Left lung (tissue), 10 donors: ENCODE results near the gene C8B. TPM values are rescaled to one million over a fixed set of nuclear protein-coding genes. Genes with fewer than 3 reads are reported as not detected.

Experiments
- ATAC-seq: fragments of 200-7000 bp; cut with Tn5 transposase; one replicate; pipeline ENCODE4 v1.9.1; 2020; ENCODE audit warnings: moderate library complexity
- DNase-seq, 4 donors: peaks; one replicate each; pipeline ENCODE4 v3.0.0-alpha.2; 2013 to 2020
- H3K27ac ChIP-seq, 2 donors: fragments of 200-600 bp; sonication (generic) in 1 of 2; one replicate each; pipeline versions ENCODE4 v1.5.0 to v1.8.0; 2020 to 2021
- H3K27me3 ChIP-seq, 2 donors: fragments of 200-600 bp; sonication (generic) in 1 of 2; one replicate each; pipeline versions ENCODE4 v1.5.0 to v1.8.0; 2020 to 2021
- H3K36me3 ChIP-seq, 2 donors: fragments of 200-600 bp; sonication (generic) in 1 of 2; one replicate each; pipeline versions ENCODE4 v1.5.0 to v1.8.0; 2020 to 2021
- H3K4me1 ChIP-seq, 2 donors: fragments of 200-600 bp; one replicate each; pipeline ENCODE4 v1.8.0; 2021
- H3K4me3 ChIP-seq, 2 donors: fragments of 200-600 bp; sonication (generic) in 1 of 2; one replicate each; pipeline versions ENCODE4 v1.5.0 to v1.8.0; 2020 to 2021; ENCODE audit warnings: mild to moderate bottlenecking in 1 of 2
- H3K9me3 ChIP-seq, 2 donors: fragments of 200-600 bp; sonication (generic) in 1 of 2; one replicate each; pipeline versions ENCODE4 v1.5.0 to v1.8.0; 2020 to 2021
- CTCF ChIP-seq, 2 donors: fragments of 200-600 bp; sonication (generic) in 1 of 2; IDR thresholded peaks; one replicate each; pipeline versions ENCODE4 v1.5.0 to v1.8.0; 2021; ENCODE audit warnings: antibody characterized with exemption in 2 of 2
- intact Hi-C, 2 donors: fragments of 100-400 bp; cut with DNase I; formaldehyde crosslinking; loops; one replicate each; pipeline versions ENCODE4 v1.11.2 to v1.14.2; 2022
- polyA plus RNA-seq, 6 donors: library from polyadenylated mRNA; unstranded; fragments of 120-200 nt; gene quantifications; one replicate each; pipeline ENCODE4 v1.2.1, GENCODE V29; 2013; ENCODE audit not compliant: insufficient read length in 6 of 6
- total RNA-seq, 2 donors: library from RNA; stranded (reverse); fragmentation: NEBNext Ultra II Directional; extraction: Animal tissue kit (Norgen Biotek cat#: 25700); gene quantifications; one replicate each; pipeline ENCODE4 v1.2.1, GENCODE V29; 2021
- donor health status: DM: no; HTN: yes; CAD: no.
- donor health status: DM: no; HTN: no; CAD: no.

The C8B gene
- total and polyA plus RNA-seq, 8 donors = 0.09 to 0.71 (median 0.18) TPM; not detected in 2

DNA sequence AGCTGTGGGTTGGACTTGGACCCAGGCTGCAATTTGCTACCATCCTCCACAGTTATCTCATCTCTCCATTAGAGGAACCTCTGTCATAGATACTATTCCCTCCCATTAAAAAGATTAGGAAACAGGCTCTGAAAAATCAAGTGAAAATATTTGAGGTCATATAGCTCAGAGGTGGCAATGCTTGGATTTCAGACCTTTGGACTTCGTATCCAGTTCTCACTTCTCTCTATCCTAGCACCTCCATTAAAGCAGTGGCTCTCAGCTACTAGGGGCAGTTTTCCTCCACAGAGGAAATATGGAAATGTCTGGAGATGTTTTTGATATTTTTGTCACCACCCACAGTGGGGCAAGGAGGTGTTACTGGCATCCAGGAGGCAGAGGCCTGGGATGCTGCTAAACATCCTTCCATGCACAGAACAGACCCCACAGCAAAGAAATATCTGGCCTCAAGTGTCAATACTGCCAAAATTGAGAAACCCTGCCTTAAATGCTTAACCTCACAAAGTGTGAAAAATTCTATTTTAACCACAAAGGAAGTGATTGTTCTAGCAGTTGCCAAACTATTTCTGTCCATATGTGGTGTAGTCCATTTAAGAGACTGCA lies 57.1 kb downstream of the C8B start:
- H3K9me3 ChIP-seq = no peaks in the 10 kb centered on the region
- no peak for ATAC-seq
- intact Hi-C loops = no loop called here

DNA sequence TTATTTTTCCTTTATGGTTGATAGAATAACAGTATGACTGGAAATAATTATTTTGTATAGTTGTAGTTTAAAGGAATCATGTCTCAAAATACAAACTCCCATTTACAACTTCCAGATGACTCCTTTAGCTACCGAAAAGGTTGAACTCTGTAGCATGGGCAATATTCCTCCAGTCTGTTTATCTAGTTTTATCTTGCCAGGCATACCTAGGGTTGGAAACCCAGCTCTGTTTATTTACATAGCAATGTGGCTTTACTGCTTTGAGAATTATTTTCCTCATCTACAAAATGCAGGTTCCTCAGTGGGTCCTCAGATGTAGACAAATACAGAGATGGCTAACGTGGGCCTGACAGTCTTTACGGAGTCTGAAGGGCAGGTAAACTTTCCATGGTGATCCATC lies 60.1 kb downstream of the C8B start:
- TF ChIP-seq CTCF (IDR thresholded peaks at IDR 0.05) = no peak
- no peak overlapping the region for H3K27ac ChIP-seq

More for the DNA sequence above, 57.1 kb downstream of the C8B start:
- no peaks in the 10 kb centered on the region for H3K36me3 ChIP-seq
- H3K27me3 ChIP-seq = no peaks in the 10 kb centered on the region
- H3K4me1 ChIP-seq = no peaks in the 10 kb centered on the region
- no peak for TF ChIP-seq CTCF (IDR thresholded peaks at IDR 0.05)
- DNase-seq = no peak
- no peak overlapping the region for H3K27ac ChIP-seq
- H3K4me3 ChIP-seq = no peak overlapping the region

GRCh38 chr1:56904663-56905397 lies 61.0 kb downstream of the C8B start:
- no peak overlapping the region for H3K4me3 ChIP-seq
- no peaks in the 10 kb centered on the region for H3K36me3 ChIP-seq
- no peaks in the 10 kb centered on the region for H3K27me3 ChIP-seq
- H3K27ac ChIP-seq = no peak overlapping the region
- no peak for DNase-seq
- no peak for TF ChIP-seq CTCF (IDR thresholded peaks at IDR 0.05)
- ATAC-seq = no peak
- no peaks in the 10 kb centered on the region for H3K9me3 ChIP-seq
- no peaks in the 10 kb centered on the region for H3K4me1 ChIP-seq
- intact Hi-C loops = no loop called here

More for the DNA sequence above, 60.1 kb downstream of the C8B start:
- no peaks in the 10 kb centered on the region for H3K4me1 ChIP-seq
- H3K27me3 ChIP-seq = no peaks in the 10 kb centered on the region
- H3K36me3 ChIP-seq = no peaks in the 10 kb centered on the region
- no peak overlapping the region for H3K4me3 ChIP-seq
- ATAC-seq (no peak), DNase-seq (no peak)
- H3K9me3 ChIP-seq = no peaks in the 10 kb centered on the region
- intact Hi-C loops = no loop called here

DNA sequence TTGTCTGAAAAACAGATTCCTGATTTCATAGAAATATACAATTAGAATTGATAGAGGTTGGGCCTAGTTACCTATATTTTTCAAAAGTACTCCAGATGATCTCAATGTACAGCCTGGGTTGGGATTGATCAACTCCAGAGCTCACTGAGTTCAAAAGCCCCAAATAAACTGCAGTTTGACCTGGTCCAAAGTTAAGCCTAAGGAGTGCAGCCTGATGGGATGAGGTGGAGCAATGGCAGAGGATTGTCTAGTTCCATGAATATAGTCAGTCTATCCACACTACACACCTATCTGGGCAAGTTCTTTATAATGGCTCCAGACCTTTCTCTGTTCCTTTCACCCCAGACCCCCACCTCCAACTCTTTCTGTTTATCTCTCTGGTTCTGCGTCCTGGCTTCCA lies 62.0 kb downstream of the C8B start:
- TF ChIP-seq CTCF (IDR thresholded peaks at IDR 0.05) = no peak
- H3K9me3 ChIP-seq = no peaks in the 10 kb centered on the region
- no peaks in the 10 kb centered on the region for H3K27me3 ChIP-seq
- H3K36me3 ChIP-seq = no peaks in the 10 kb centered on the region
- intact Hi-C loops = no loop called here
- no peak overlapping the region for H3K4me3 ChIP-seq
- H3K4me1 ChIP-seq = no peaks in the 10 kb centered on the region
- ATAC-seq = no peak
- no peak overlapping the region for H3K27ac ChIP-seq
- no peak for DNase-seq

DNA sequence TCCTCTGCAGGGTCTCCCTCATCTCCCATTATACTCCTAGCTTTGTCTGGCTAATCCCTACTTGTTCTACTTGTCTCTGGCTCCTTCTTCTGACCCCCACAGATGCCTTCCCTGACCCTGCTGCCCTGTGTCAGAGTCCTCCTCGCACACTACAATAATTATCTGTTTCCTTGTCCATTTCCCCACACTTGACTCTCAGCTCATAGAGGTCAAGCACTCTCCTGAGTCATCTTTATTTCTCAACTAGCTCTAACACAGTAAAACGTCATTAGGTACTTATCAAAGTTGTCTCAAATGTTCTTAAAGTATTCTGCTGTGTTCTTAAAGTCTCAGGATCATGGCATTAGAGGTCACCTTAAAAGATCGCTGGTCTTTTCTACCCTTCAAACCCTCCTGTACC lies 64.1 kb downstream of the C8B start:
- H3K4me1 ChIP-seq = no peaks in the 10 kb centered on the region
- H3K27me3 ChIP-seq = no peaks in the 10 kb centered on the region
- no peaks in the 10 kb centered on the region for H3K36me3 ChIP-seq
- TF ChIP-seq CTCF (IDR thresholded peaks at IDR 0.05) = no peak
- intact Hi-C loops = no loop called here
- H3K27ac ChIP-seq = no peak overlapping the region
- DNase-seq (no peak), ATAC-seq (peak; percentile 78)
- no peaks in the 10 kb centered on the region for H3K9me3 ChIP-seq
- H3K4me3 ChIP-seq = no peak overlapping the region
